Measurements from ENCODE around the gene KRTAP12-3.

The KRTAP12-3 gene

DNA sequence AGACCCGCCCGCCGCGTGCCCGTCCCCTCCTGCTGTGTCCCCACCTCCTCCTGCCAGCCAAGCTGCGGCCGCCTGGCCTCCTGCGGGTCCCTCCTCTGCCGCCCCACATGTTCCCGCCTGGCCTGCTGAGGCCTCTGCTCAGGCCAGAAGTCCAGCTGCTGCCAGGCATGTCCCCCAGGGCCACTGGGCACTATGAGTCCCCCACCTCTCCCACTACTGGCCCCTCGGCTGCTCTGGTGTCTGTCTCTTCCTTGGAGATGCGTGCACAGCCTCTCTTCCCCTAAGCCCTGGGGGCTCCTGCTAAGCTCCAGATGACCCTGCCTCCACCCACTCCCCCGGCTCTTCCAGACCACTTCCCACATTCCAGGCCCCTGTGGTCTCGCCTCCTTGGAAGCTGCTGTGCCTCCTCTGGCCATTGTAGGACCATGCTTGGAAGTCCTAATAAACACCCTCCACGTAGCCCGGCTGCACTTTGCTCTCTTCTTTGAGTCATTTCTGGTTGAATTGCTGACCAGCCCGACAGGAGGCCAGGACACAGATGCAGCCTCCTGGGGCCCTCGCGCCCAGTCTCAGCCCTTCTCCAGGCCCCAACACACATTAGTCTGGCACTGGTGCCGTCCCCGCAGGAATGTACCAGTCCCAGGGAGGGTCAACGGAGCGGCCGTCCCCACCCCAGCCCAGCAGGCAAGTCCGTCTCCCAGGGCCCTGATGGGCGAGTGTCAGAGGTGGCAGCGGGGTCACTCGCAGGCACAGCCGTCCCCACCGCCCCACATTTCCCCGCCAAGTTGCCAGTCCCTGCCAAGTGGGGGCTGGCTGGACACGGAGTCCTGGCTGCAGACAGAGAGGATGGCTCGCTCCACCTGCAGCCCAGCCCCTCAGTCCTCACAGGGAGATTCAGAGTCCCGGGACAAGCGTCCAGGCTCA lies 40.3 kb downstream of the KRTAP12-3 start:
- no peaks in the 10 kb centered on the region for H3K4me1 ChIP-seq (ENCODE audit: control insufficient read depth, insufficient read depth, low read length)
- peaks cover 29 to 41% of the 10 kb centered on the region in 2 donors for H3K27me3 ChIP-seq (ENCODE audit: control insufficient read depth in 1 of 2, insufficient read depth in 2 of 2, low read length in 2 of 2)
- peaks cover 0 to 3% of the 10 kb centered on the region in 2 donors for H3K9me3 ChIP-seq (ENCODE audit: control insufficient read depth in 2 of 2, low read length in 2 of 2)
- H3K27ac ChIP-seq (ENCODE audit: low read length): no peak overlapping the region
- no peak overlapping the region for H3K4me3 ChIP-seq (ENCODE audit: low read length in 2 of 2)
- no peak overlapping the region for H3K9ac ChIP-seq (ENCODE audit: low read length in 2 of 2)
- no peaks in the 10 kb centered on the region for H3K36me3 ChIP-seq (ENCODE audit: control insufficient read depth in 2 of 2, insufficient read depth in 2 of 2, low read length in 2 of 2)

DNA sequence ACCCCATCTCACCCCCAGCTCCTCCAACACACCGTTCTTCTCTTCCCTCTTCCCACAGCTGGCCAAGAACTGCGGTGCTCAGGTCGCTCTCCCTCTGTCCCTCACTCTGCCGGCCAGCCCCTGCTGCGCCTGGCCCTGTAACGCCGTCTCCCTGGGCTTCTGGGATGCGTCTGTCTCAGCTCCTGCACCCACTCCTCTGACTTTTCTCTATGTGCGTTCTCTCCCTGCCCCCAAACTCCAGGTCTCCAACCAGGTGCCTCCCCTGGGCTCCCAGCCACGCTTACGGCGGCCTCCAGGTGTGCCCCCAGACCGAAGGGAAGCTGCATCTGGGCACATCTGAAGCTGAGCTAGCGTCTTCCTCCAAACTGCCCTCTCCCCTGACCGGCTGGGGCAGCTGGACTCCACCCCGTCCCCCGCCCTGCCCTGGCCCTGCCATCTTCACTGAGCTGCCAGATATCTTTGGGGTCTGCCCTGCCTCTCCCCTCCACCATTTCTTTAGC lies 41.8 kb downstream of the KRTAP12-3 start:
- no peak overlapping the region for H3K4me3 ChIP-seq (ENCODE audit: low read length in 2 of 2)
- no peaks in the 10 kb centered on the region for H3K9me3 ChIP-seq (ENCODE audit: control insufficient read depth in 2 of 2, low read length in 2 of 2)
- H3K9ac ChIP-seq (ENCODE audit: low read length in 2 of 2): no peak overlapping the region
- H3K4me1 ChIP-seq (ENCODE audit: control insufficient read depth, insufficient read depth, low read length): no peaks in the 10 kb centered on the region
- no peak overlapping the region for H3K27ac ChIP-seq (ENCODE audit: low read length)
- H3K27me3 ChIP-seq (ENCODE audit: control insufficient read depth in 1 of 2, insufficient read depth in 2 of 2, low read length in 2 of 2): peaks cover 40 to 50% of the 10 kb centered on the region in 2 donors
- no peaks in the 10 kb centered on the region for H3K36me3 ChIP-seq (ENCODE audit: control insufficient read depth in 2 of 2, insufficient read depth in 2 of 2, low read length in 2 of 2)

DNA sequence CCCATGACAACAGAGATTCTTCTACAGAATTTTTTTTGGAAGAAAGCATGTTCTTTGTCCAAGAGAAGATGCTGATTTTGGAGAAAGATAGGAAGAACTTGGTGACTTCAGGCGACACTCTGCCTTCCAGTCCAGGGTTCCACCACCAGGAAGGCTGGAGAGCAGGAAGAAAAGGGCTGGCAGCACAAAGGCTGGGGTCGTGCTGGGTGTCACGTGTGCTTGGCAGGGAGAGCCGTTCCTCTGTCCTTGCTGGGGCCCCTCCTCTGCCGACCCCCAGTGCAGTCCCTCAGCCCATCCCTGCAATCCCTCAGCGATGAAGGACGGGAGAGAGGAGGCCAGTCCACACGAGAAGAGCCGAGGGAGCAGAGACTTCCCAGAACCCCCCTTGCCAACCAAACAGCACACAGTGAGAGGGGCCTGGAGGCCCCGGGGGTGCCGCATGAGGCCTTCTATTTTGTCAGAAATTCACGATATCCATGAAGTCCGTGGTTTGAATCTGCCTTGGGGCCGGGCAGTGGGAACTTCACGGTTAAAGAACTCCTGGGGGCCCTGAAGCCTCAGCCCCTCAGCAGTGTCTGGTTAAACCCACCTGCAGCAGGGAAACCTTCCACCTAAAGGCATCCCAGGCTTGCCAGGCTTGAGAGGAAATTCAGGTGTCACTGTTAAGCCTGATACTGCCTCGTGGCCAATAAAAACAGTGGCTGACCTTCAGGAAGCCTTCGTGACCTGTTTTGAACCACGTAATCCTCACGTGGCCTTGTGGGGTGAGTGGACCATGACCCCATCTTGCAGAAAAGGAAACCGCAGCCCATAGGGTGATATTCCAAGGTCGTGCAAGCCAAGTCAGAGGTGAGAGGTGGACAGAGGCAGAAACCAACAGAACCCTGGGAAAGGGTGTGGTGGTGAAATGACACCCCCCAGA lies 42.6 kb downstream of the KRTAP12-3 start:
- Histone ChIP-seq H3K36me3 (ENCODE audit: control insufficient read depth in 2 of 2, insufficient read depth in 2 of 2, low read length in 2 of 2) (no peaks in the 10 kb centered on the region), H3K4me1 (ENCODE audit: control insufficient read depth, insufficient read depth, low read length) (no peaks in the 10 kb centered on the region), H3K9me3 (ENCODE audit: control insufficient read depth in 2 of 2, low read length in 2 of 2) (no peaks in the 10 kb centered on the region), H3K4me3 (ENCODE audit: low read length in 2 of 2) (no peak overlapping the region), H3K9ac (ENCODE audit: low read length in 2 of 2) (no peak overlapping the region), H3K27ac (ENCODE audit: low read length) (no peak overlapping the region), H3K27me3 (ENCODE audit: control insufficient read depth in 1 of 2, insufficient read depth in 2 of 2, low read length in 2 of 2) (peaks cover 41 to 51% of the 10 kb centered on the region in 2 donors)

DNA sequence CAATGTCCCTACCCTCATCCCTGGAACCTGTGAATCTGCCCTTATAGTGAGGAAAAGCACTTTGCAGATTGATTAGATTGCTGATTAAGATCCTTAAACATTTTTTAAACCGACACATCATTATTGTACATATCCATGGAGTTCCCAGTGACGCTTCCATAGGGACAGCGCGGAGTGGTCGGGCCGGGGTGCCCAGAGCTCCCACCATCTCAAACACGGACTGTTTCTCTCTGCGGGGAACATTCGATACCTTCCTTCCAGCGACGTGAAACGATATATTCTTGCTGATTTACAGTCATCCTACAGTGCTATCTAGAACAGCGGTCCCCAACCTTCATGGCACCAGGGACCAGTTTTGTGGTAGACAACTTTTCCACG lies 43.3 kb downstream of the KRTAP12-3 start:
- H3K36me3 ChIP-seq (ENCODE audit: control insufficient read depth in 2 of 2, insufficient read depth in 2 of 2, low read length in 2 of 2): no peaks in the 10 kb centered on the region
- no peaks in the 10 kb centered on the region for H3K9me3 ChIP-seq (ENCODE audit: control insufficient read depth in 2 of 2, low read length in 2 of 2)
- peaks cover 35 to 49% of the 10 kb centered on the region in 2 donors for H3K27me3 ChIP-seq (ENCODE audit: control insufficient read depth in 1 of 2, insufficient read depth in 2 of 2, low read length in 2 of 2)
- no peak overlapping the region for H3K4me3 ChIP-seq (ENCODE audit: low read length in 2 of 2)
- H3K4me1 ChIP-seq (ENCODE audit: control insufficient read depth, insufficient read depth, low read length): no peaks in the 10 kb centered on the region
- no peak overlapping the region for H3K27ac ChIP-seq (ENCODE audit: low read length)
- no peak overlapping the region for H3K9ac ChIP-seq (ENCODE audit: low read length in 2 of 2)

DNA sequence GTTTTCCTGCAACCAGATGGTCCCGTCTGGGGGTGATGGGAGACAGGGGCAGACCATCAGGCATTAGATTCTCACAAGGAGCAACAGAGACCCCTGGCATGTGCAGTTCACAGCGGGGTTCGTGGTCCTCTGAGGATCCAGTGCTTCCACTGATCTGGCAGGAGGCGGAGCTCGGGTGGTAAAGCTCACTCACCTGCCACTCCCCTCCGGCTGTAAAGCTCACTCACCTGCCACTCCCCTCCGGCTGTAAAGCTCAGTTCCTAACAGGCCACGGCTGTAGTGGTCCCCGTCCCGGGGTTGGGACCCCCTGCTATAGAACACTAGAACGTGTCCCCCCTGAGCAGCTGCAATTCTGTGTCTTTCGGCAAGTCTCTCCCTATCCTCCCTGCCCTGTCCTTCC lies 43.8 kb downstream of the KRTAP12-3 start:
- Histone ChIP-seq H3K36me3 (ENCODE audit: control insufficient read depth in 2 of 2, insufficient read depth in 2 of 2, low read length in 2 of 2) (no peaks in the 10 kb centered on the region), H3K4me3 (ENCODE audit: low read length in 2 of 2) (no peak overlapping the region), H3K27me3 (ENCODE audit: control insufficient read depth in 1 of 2, insufficient read depth in 2 of 2, low read length in 2 of 2) (peaks cover 40 to 50% of the 10 kb centered on the region in 2 donors), H3K27ac (ENCODE audit: low read length) (no peak overlapping the region), H3K9me3 (ENCODE audit: control insufficient read depth in 2 of 2, low read length in 2 of 2) (no peaks in the 10 kb centered on the region), H3K4me1 (ENCODE audit: control insufficient read depth, insufficient read depth, low read length) (no peaks in the 10 kb centered on the region), H3K9ac (ENCODE audit: low read length in 2 of 2) (no peak overlapping the region)

DNA sequence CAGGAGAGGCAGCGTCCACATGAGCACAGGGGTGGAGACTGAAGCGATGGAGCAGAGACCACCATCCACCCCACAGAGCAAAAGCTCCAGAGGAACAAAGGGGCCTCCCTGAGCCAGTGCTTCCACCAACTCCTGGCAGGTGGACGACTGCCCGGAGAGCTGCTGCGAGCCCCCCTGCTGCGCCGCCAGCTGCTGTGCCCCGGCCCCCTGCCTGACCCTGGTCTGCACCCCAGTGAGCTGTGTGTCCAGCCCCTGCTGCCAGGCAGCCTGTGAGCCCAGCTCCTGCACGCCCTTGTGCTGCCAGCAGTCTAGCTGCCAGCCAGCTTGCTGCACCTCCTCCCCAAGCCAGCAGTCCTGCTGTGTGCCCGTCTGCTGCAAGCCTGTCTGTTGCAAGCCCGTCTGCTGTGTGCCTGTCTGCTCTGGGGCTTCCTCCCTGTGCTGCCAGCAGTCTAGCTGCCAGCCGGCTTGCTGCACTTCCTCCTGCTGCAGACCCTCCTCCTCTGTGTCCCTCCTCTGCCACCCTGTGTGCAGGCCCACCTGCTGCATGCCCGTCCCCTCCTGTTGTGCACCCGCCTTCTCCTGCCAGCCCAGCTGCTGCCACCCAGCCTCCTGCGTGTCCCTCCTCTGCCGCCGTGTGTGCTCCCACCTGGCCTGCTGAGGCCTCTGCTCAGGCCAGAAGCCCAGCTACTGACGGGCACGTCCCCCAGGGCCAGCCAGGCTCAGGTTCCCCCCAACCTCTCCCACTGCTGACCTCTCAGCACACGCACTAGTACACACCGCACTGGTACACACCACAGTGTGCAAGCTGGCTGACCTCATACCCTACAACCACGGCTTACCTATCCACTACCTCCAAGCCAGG lies 44.6 kb downstream of the KRTAP12-3 start:
- Histone ChIP-seq H3K27me3 (ENCODE audit: control insufficient read depth in 1 of 2, insufficient read depth in 2 of 2, low read length in 2 of 2) (peaks cover 48 to 50% of the 10 kb centered on the region in 2 donors), H3K9me3 (ENCODE audit: control insufficient read depth in 2 of 2, low read length in 2 of 2) (no peaks in the 10 kb centered on the region), H3K27ac (ENCODE audit: low read length) (no peak overlapping the region), H3K4me1 (ENCODE audit: control insufficient read depth, insufficient read depth, low read length) (no peaks in the 10 kb centered on the region), H3K36me3 (ENCODE audit: control insufficient read depth in 2 of 2, insufficient read depth in 2 of 2, low read length in 2 of 2) (no peaks in the 10 kb centered on the region), H3K4me3 (ENCODE audit: low read length in 2 of 2) (no peak overlapping the region), H3K9ac (ENCODE audit: low read length in 2 of 2) (no peak overlapping the region)

DNA sequence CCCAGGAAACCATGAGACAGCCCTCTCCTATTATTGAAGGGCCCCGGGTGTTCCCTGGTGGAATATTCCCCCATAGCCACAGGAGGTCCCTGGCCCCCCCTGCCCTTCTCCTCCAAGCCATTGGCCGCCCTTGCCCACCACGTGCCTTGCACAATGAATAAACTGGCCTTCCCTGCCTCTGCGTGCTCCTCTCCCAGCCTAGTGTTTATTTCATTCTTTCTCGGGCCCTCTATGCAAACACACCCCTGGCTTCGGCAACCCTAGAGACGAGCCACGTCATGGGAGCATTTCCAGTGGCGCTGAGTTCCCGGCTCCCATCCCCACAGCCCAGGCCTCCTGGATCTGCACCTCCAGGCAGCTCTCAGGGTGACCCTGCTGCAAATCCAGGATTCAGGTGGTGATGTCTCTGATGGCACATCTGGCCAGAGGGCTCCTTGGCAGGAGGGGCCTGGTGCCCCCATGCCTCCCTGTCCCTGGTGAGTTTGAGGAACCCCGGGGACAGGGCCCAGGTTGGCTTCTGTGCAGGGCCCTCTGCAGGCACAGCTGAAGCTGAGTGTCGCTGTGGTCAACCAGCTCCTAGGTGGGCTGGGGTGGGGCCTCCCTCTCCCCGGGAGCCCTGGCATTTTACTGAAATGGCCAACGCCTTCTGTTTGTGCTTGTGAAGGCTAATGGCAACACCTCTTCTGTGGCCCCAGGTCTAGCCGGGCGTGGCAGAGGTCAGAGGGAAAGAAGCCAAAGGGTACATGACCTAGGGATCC lies 45.4 kb downstream of the KRTAP12-3 start:
- Histone ChIP-seq H3K27me3 (ENCODE audit: control insufficient read depth in 1 of 2, insufficient read depth in 2 of 2, low read length in 2 of 2) (peaks cover 48% of the 10 kb centered on the region in 2 donors), H3K9ac (ENCODE audit: low read length in 2 of 2) (no peak overlapping the region), H3K27ac (ENCODE audit: low read length) (no peak overlapping the region), H3K36me3 (ENCODE audit: control insufficient read depth in 2 of 2, insufficient read depth in 2 of 2, low read length in 2 of 2) (no peaks in the 10 kb centered on the region), H3K4me1 (ENCODE audit: control insufficient read depth, insufficient read depth, low read length) (no peaks in the 10 kb centered on the region), H3K4me3 (ENCODE audit: low read length in 2 of 2) (no peak overlapping the region), H3K9me3 (ENCODE audit: control insufficient read depth in 2 of 2, low read length in 2 of 2) (no peaks in the 10 kb centered on the region)

DNA sequence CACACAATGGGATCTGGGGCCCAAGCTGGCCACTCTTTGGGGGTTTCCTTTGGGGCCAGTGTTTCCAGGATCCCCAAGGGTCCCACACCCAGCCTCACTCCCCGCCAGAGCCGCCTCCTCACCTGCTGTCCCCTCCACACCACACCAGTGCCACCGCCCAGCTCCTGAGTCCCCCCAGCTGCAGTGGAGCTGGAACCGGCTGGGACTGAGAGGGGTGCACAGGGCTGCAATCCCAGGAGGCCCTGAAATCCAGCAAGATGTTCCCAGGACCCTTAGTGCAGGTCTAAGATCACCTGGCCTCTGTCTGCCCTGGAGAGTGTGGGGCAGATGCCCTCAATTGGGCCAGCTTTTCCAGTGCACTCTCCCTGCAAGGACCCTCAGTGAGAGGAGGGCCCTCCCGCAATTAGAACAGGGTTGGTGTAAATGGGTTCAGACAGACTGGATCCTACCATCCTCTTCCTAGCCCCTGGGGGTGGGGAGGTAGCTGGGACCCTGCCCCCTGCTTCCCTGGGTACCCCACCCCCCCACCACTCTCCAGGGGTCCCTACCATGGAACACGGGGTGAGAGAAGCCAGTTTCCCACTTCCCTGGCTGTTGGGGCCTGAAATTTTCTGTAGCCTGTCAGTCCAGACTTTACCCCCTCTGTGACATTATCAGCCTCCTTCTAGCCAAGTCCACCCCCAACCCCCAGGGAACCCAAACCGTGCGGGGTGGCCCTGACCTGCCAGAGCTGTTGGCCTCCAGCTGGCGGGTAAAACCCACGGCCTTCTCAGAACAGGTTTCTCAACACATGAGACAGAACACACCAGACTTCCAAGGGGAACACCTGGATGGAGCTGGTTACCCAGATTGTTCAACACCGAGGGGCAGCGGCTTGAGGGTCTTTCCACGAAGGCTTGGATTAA lies 46.3 kb downstream of the KRTAP12-3 start:
- Histone ChIP-seq H3K27ac (ENCODE audit: low read length) (no peak overlapping the region), H3K4me3 (ENCODE audit: low read length in 2 of 2) (no peak overlapping the region), H3K9me3 (ENCODE audit: control insufficient read depth in 2 of 2, low read length in 2 of 2) (no peaks in the 10 kb centered on the region), H3K36me3 (ENCODE audit: control insufficient read depth in 2 of 2, insufficient read depth in 2 of 2, low read length in 2 of 2) (no peaks in the 10 kb centered on the region), H3K9ac (ENCODE audit: low read length in 2 of 2) (no peak overlapping the region), H3K4me1 (ENCODE audit: control insufficient read depth, insufficient read depth, low read length) (no peaks in the 10 kb centered on the region), H3K27me3 (ENCODE audit: control insufficient read depth in 1 of 2, insufficient read depth in 2 of 2, low read length in 2 of 2) (peaks cover 52 to 53% of the 10 kb centered on the region in 2 donors)

DNA sequence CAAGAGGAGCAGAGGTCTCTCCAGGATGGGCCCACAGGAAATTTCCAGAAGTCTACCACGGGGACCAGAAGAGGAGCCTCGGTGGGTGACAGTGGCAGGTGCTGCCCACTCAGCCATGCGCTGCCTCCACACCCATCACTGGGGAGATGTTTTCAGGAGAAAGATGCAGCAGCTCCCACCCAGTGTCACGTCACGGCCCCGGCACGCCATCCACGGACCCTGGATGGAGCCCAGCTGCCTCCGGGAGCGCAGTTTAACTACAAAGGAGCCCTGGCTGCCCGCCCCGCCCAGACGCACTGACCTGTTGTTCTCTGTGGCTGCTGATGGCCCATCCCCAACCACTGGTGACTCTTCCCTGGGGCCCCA lies 46.9 kb downstream of the KRTAP12-3 start:
- H3K27ac ChIP-seq (ENCODE audit: low read length): no peak overlapping the region
- no peaks in the 10 kb centered on the region for H3K36me3 ChIP-seq (ENCODE audit: control insufficient read depth in 2 of 2, insufficient read depth in 2 of 2, low read length in 2 of 2)
- H3K27me3 ChIP-seq (ENCODE audit: control insufficient read depth in 1 of 2, insufficient read depth in 2 of 2, low read length in 2 of 2): peaks cover 58 to 59% of the 10 kb centered on the region in 2 donors
- no peak overlapping the region for H3K9ac ChIP-seq (ENCODE audit: low read length in 2 of 2)
- no peaks in the 10 kb centered on the region for H3K4me1 ChIP-seq (ENCODE audit: control insufficient read depth, insufficient read depth, low read length)
- no peak overlapping the region for H3K4me3 ChIP-seq (ENCODE audit: low read length in 2 of 2)
- H3K9me3 ChIP-seq (ENCODE audit: control insufficient read depth in 2 of 2, low read length in 2 of 2): no peaks in the 10 kb centered on the region
